Measurements from ENCODE around the gene NFIA. TPM values are rescaled to one million over a fixed set of nuclear protein-coding genes. Genes with fewer than 3 reads are reported as not detected.

NFIA gene
- total RNA-seq, 1 donor from 2014 or later, result 16.2 TPM

- peaks cover 7% of the 10 kb centered on the region for H3K4me1 Mint-ChIP-seq (ENCODE audit: unreplicated experiment)
- DNase-seq (ENCODE audit: low spot score), result no peak
Measured at GRCh38 chr1:61088163-61088974, 6.0 kb downstream of the NFIA start.

GRCh38 chr1:61089338-61089737 lies 7.0 kb downstream of the NFIA start:
- TF ChIP-seq, protein P1, sequence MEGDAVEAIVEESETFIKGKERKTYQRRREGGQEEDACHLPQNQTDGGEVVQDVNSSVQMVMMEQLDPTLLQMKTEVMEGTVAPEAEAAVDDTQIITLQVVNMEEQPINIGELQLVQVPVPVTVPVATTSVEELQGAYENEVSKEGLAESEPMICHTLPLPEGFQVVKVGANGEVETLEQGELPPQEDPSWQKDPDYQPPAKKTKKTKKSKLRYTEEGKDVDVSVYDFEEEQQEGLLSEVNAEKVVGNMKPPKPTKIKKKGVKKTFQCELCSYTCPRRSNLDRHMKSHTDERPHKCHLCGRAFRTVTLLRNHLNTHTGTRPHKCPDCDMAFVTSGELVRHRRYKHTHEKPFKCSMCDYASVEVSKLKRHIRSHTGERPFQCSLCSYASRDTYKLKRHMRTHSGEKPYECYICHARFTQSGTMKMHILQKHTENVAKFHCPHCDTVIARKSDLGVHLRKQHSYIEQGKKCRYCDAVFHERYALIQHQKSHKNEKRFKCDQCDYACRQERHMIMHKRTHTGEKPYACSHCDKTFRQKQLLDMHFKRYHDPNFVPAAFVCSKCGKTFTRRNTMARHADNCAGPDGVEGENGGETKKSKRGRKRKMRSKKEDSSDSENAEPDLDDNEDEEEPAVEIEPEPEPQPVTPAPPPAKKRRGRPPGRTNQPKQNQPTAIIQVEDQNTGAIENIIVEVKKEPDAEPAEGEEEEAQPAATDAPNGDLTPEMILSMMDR (IDR thresholded peaks at IDR 0.05; ENCODE audit: unreplicated experiment), result no peak
- Mint-ChIP-seq H3K27ac (ENCODE audit: unreplicated experiment) (no peak overlapping the region), H3K27me3 (ENCODE audit: unreplicated experiment) (peaks cover 1% of the 10 kb centered on the region), H3K4me1 (ENCODE audit: unreplicated experiment) (peaks cover 1% of the 10 kb centered on the region), H3K36me3 (ENCODE audit: low read depth, unreplicated experiment) (peaks cover 2% of the 10 kb centered on the region), H3K9me3 (ENCODE audit: unreplicated experiment) (no peaks in the 10 kb centered on the region), H3K4me3 (ENCODE audit: unreplicated experiment) (no peak overlapping the region)
- DNase-seq (ENCODE audit: low spot score), result no peak

More at GRCh38 chr1:61088163-61088974, 6.0 kb downstream of the NFIA start:
- peaks cover 8% of the 10 kb centered on the region for H3K27me3 Mint-ChIP-seq (ENCODE audit: unreplicated experiment)
- peaks cover 8% of the 10 kb centered on the region for H3K36me3 Mint-ChIP-seq (ENCODE audit: low read depth, unreplicated experiment)
- no peak overlapping the region for H3K27ac Mint-ChIP-seq (ENCODE audit: unreplicated experiment)
- no peak overlapping the region for H3K4me3 Mint-ChIP-seq (ENCODE audit: unreplicated experiment)
- TF ChIP-seq, protein P1 (IDR thresholded peaks at IDR 0.05; ENCODE audit: unreplicated experiment), result no peak
- H3K9me3 Mint-ChIP-seq (ENCODE audit: unreplicated experiment), result no peaks in the 10 kb centered on the region

DNA sequence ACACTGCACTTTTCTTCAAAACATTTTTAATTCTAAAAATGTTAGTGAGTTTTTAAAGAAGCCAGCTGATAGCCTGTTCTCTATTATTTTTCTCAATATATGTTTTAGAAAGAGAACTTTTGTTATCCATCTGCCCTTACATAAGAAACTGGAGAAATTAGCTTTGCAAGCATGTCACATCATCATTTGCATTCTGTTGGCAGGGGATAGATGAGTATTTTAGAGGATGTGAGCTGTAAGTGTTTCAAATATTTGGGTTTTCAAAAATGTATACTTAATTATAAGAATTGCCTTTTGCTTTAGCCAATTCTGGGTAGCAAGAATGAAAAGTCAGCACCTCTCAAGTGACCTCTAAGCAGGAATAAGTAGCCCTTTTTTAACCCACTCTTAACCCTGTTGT lies 7.4 kb downstream of the NFIA start:
- TF ChIP-seq, protein P1 (IDR thresholded peaks at IDR 0.05; ENCODE audit: unreplicated experiment), result no peak
- Mint-ChIP-seq H3K27me3 (ENCODE audit: unreplicated experiment) (no peaks in the 10 kb centered on the region), H3K4me1 (ENCODE audit: unreplicated experiment) (no peaks in the 10 kb centered on the region), H3K27ac (ENCODE audit: unreplicated experiment) (no peak overlapping the region), H3K4me3 (ENCODE audit: unreplicated experiment) (no peak overlapping the region), H3K9me3 (ENCODE audit: unreplicated experiment) (no peaks in the 10 kb centered on the region), H3K36me3 (ENCODE audit: low read depth, unreplicated experiment) (peaks cover 2% of the 10 kb centered on the region)
- DNase-seq (ENCODE audit: low spot score), result no peak

DNA sequence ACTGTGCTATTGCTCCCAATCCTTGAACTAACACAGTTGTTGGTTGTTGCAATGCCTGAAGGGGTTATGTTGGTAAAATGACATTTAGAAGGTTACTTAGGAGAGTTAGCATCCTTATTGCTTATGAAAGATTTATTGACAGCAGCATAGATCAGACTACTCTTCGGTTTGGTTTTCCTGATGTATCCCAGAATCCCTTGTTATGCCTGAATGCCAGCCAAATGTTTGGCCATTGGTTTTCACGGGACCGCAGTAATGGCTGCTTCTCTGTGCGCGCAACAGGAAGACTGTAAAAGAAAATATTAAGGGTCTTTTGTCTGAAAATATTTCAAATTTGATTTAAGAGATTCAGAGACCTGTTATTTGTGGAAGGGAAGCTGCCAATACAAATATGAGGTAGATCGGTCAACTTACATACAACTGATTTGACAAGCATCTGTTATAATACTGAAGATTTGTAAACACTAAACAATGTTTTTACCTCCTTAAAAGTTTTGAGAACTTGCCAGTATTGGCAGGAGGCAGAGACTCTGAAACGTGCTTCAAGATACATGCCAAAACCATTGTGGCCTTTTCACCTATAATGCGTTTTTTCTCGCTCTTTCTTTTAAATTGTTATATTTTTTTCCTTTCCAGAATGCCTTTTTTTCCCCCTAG lies 8.3 kb downstream of the NFIA start:
- TF ChIP-seq, protein P1 (IDR thresholded peaks at IDR 0.05; ENCODE audit: unreplicated experiment), result no peak
- Mint-ChIP-seq H3K36me3 (ENCODE audit: low read depth, unreplicated experiment) (peaks cover 2% of the 10 kb centered on the region), H3K27ac (ENCODE audit: unreplicated experiment) (no peak overlapping the region), H3K9me3 (ENCODE audit: unreplicated experiment) (no peaks in the 10 kb centered on the region), H3K27me3 (ENCODE audit: unreplicated experiment) (no peaks in the 10 kb centered on the region), H3K4me3 (ENCODE audit: unreplicated experiment) (no peak overlapping the region), H3K4me1 (ENCODE audit: unreplicated experiment) (no peaks in the 10 kb centered on the region)
- DNase-seq (ENCODE audit: low spot score), result no peak

DNA sequence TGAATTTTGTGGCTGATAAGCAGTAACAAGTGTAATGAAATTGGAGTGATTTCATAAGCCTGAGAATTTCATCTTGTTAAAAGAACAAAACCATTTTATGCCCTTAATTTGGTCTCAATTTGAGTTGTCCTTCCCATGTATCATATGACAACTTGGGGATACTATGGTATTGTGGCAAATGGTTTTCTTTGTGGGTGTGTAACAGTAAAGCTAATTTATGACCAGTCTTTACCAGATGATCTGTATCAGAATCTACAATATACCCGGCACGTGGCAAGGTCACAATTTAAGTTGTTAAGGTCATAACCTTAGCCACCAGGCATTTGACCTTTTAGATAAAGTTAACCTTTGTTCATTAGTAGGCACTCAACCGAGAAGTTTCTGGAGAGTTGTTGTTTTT lies 9.1 kb downstream of the NFIA start:
- TF ChIP-seq, protein P1 (IDR thresholded peaks at IDR 0.05; ENCODE audit: unreplicated experiment), result no peak
- no peak overlapping the region for H3K27ac Mint-ChIP-seq (ENCODE audit: unreplicated experiment)
- H3K36me3 Mint-ChIP-seq (ENCODE audit: low read depth, unreplicated experiment), result peaks cover 2% of the 10 kb centered on the region
- no peak for DNase-seq (ENCODE audit: low spot score)
- H3K4me3 Mint-ChIP-seq (ENCODE audit: unreplicated experiment), result no peak overlapping the region
- H3K9me3 Mint-ChIP-seq (ENCODE audit: unreplicated experiment), result no peaks in the 10 kb centered on the region
- no peaks in the 10 kb centered on the region for H3K4me1 Mint-ChIP-seq (ENCODE audit: unreplicated experiment)
- H3K27me3 Mint-ChIP-seq (ENCODE audit: unreplicated experiment), result no peaks in the 10 kb centered on the region

All from endothelial cell (in vitro differentiated cells).